IPS DF 4.7 (cell line): ENCODE data around the gene YAF2.

Source experiments
- DNase-seq: peaks from one replicate; pipeline ENCODE4 v3.0.0-alpha.2; 2013; ENCODE audit warnings: low spot score; ENCODE audit errors: extremely low read depth

YAF2 gene, protein sequence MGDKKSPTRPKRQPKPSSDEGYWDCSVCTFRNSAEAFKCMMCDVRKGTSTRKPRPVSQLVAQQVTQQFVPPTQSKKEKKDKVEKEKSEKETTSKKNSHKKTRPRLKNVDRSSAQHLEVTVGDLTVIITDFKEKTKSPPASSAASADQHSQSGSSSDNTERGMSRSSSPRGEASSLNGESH

GRCh38 chr12:42238240-42239140, at the start of gene YAF2:
Gene YAF2 (minus strand): TSS chr12:42238248. CDS start chr12:42238180, 68 bp downstream.
- peak; percentile 9 for DNase-seq

DNA sequence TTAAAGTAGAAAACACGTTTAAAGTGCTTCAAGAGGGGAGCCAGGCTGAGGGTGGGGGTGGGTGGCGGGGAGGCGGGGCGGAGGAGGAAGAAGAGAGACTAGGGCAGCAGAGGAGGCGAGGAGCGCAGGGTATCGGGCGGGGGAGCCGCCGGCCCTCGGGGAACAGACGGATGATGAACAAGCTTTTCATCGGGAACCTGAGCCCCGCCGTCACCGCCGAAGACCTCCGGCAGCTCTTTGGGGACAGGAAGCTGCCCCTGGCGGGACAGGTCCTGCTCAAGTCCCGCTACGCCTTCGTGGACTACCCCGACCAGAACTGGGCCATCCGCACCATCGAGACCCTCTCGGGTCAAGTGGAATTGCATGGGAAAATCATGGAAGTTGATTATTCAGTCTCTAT, 48.7 kb upstream of the YAF2 start:
- DNase-seq, result no peak

DNA sequence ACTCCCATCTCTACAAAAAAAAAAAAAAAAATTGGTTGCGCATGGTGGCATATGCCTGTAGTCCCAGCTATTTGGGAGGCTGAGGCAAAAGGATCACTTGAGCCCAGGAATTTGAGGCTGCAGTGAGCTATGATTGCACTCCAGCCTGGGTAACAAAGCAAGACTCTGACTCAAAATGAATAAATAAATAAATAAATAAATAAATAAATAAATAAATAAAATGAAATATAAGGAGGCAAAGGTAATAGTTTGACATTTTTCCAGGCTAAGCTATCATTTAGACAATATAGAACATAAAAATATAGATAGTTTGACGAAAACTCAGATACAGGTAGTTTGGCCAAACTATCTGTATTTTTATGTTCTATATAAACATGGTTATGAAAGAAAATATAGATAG, 47.4 kb upstream of the YAF2 start:
- DNase-seq, result no peak

DNA sequence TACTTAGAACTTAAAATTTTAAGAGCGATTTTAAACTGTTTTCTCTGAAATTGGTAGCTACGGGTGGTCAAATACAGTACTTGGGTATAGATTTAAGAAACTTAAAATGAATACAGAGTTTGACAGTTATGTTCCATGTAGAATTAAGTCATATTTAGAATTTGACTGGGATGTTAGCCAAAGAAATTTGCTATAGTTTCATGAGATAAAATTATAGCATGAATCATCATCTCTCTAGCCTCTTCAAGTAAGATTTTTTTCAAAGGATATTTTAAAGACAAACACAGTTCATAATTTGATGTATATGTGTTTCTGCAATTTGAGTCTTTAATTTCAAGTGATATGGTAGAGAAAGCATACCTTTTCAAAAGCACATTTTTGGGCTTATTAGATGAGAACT, 46.8 kb upstream of the YAF2 start:
- no peak for DNase-seq

DNA sequence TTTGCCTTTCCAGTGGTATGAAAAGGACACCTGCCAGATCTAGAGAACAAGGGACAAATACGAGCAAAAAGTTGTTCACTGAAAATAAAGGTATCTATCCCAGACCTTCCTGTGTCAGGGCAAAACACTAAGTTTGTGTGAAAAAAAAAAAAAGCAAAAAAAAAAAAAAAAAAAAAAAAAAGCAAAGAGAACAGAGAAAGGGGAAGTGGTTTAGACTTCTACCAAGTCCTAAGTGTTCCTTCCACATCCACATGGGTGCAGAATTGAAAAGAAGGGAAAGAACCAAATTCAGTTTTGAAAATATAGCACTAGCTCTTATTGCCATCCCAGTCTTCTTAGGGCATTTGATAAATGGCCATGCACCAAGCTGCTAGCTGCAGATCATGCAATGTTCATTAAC, 46.1 kb upstream of the YAF2 start:
- no peak for DNase-seq

- no peak for DNase-seq
These were observed 45.7 kb upstream of the YAF2 start for GRCh38 chr12:42283739-42284138.

DNA sequence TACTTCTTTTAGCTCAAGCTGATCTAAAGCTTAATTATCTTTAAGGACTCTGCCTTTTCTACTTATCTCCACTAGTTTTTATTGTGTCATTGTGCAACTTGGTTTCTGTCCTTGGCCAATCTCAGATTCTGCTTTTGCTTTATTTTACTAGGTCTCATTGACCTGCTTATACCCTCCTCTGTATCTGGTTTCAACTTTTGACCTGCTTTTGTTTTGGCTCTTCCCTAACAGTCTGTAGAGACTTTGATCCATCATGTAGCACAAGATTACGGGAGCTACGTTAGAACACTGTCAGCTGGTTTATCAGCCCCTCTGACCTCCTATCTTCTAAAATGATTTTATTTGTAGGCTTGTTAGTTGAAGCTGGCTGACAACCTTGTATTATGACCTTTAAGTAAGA, 44.2 kb upstream of the YAF2 start:
- DNase-seq, result no peak

GRCh38 chr12:42281844-42282243, 43.8 kb upstream of the YAF2 start:
- no peak for DNase-seq

GRCh38 chr12:42281278-42281677, 43.2 kb upstream of the YAF2 start:
- DNase-seq, result no peak

DNA sequence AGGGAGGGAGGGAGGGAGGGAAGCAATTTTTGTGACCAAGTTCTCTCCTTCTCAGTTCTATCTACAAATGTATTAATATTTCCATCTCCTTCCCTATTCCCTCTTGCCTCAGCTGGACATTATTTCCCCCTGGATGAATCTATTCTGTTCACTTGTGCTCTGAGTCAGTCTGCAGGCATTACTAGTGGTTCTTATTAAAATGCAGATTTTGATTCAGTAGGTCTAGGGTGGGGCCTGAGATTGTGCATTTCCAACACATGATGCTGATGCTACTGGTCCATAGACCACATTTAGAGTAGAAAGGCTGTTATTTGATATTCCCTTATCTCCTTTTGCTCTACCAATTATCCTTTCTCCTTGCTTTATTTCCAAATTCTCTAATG, 40.1 kb upstream of the YAF2 start:
- no peak for DNase-seq

GRCh38 chr12:42277396-42278127, 39.5 kb upstream of the YAF2 start:
- DNase-seq, result no peak

DNA sequence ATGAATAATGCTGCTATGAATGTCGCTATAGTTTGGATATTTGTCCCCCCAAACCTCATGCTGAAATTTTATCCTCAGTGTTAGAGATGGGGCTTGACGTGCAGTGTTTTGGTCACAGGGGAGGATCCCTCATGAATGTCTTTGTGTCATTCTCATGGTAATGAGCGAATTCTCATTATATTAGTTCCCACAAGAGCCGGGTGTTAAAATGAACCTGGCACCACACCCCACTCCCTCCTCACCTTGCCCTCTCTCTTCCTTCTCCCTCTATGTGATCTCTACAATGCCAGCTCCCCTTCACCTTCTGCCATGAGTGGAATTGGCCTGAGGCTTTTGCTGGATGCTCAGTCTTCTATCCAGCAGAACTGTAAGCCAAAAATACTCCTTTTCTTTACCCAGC, 37.5 kb upstream of the YAF2 start:
- no peak for DNase-seq

GRCh38 chr12:42273706-42274105, 35.7 kb upstream of the YAF2 start:
- no peak for DNase-seq

GRCh38 chr12:42270596-42270995, 32.5 kb upstream of the YAF2 start:
- no peak for DNase-seq

- no peak for DNase-seq
These were observed 29.6 kb upstream of the YAF2 start for GRCh38 chr12:42267413-42268190.

- no peak for DNase-seq
These were observed 28.7 kb upstream of the YAF2 start for GRCh38 chr12:42266579-42267230.

DNA sequence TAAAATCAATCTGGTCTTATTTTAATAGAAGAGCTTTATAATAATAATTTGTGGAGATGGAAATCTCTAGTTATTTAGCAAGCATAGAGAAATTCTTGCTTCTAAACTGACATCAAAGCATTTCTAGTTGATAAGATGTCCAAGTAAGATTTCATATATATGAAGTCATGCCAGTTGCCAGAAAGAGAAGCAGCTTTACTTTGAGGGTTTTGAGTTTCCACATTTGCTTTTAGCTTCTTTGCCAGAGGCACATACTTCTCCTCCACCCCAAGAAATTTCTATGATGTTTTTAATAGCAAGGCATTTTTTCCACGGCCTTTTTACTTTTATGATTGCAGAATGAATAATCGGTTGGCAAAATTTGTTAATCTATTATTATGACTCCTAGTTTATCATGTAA, 24.2 kb upstream of the YAF2 start:
- DNase-seq, result no peak

- no peak for DNase-seq
These were observed 23.7 kb upstream of the YAF2 start for GRCh38 chr12:42261708-42262107.

DNA sequence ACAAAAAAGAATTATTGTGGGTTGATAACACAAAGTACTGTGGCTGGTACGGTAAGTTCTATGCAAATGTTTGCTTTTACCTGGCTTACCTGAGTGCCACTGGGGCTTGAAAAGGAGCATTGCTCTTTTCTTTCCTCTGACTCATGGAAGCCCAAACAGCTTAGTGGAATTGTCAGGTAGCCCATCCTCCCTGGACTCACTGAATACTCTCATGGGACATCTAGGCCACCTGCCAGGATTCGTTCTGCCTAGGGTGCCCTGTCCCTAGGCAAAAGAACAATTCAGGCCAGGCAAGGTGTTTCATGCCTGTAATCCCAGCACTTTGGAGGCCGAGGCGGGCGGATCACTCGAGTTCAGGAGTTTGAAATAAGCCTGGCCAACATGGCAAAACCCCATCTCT, 22.5 kb upstream of the YAF2 start:
- DNase-seq, result no peak

GRCh38 chr12:42259699-42260098, 21.7 kb upstream of the YAF2 start:
- no peak for DNase-seq

GRCh38 chr12:42255866-42256261, 17.8 kb upstream of the YAF2 start:
- DNase-seq, result no peak
